Embryonic facial prominence (tissue), 1 donor: Measurements from ENCODE around the gene PNKP.

ENCODE experiments used
- DNase-seq: peaks from one replicate; pipeline ENCODE4 v3.0.0-alpha.2; 2016; ENCODE audit errors: extremely low spot score

PNKP gene

DNA sequence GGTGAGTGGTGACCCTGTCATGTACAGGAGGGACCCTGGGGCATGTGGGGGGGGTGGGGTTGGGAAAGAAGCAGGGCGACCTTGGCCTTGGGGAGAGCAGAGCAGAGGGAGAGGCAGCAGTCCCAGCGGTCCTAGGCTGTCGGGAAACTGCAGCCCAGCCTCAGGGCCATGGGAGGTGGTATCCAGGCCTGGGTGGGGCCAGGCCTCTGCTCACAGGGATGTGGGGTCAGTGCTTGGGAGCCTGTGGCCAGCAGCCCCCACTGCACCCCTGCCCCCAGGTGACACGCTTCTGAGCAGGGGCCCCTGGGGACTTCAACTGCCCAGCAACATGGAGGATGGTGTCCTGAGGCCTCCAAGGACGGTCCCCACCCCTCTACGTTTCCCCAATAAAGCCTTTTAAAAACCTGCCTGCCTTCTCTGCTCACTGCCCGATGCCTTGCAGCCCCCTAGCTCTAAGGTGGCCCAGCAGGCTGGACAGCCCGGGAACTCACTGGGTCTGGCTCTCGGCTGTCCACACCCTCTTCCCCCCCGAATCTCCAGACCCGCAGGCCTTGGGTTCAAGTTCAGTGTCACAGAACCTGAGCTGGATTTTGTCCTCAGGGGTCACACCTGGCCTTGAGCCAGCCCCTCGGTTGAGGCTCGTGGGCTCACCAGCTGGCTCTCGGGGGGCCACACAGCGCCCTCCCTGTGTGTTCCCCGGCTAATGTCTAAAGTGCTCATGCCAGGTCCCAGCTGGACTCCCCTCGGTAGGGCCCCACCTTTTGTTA lies 6.9 kb downstream of the PNKP start:
- no peak for DNase-seq

DNA sequence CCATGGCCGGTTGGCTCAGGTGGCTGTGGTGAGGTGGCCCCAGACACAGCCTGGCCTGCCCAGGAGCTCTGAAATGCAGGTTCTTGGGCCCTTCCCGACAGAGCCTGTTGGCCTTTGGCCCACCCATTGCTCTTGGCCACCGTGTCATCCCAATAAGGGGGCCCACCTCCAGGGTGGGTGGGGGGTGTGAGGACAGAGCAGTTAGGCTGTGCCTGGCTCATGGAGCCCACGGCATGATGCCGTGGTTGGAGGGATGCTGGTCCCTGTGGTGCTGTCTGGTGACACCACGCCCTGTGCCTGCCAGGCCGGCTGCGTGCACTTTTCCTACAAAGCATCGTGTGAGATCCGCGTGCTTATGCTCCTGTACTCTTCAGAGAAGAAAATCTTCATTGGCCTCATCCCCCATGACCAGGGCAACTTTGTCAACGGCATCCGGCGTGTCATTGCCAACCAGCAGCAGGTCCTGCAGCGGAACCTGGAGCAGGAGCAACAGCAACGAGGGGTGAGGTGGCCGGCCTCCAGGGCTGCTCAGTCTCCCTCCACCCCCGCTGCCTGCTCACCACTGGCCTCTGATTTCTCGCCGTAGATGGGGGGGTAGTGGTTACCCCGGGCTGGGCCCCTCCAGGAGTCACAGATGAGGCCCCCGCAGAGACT lies 7.6 kb downstream of the PNKP start:
- DNase-seq: no peak

DNA sequence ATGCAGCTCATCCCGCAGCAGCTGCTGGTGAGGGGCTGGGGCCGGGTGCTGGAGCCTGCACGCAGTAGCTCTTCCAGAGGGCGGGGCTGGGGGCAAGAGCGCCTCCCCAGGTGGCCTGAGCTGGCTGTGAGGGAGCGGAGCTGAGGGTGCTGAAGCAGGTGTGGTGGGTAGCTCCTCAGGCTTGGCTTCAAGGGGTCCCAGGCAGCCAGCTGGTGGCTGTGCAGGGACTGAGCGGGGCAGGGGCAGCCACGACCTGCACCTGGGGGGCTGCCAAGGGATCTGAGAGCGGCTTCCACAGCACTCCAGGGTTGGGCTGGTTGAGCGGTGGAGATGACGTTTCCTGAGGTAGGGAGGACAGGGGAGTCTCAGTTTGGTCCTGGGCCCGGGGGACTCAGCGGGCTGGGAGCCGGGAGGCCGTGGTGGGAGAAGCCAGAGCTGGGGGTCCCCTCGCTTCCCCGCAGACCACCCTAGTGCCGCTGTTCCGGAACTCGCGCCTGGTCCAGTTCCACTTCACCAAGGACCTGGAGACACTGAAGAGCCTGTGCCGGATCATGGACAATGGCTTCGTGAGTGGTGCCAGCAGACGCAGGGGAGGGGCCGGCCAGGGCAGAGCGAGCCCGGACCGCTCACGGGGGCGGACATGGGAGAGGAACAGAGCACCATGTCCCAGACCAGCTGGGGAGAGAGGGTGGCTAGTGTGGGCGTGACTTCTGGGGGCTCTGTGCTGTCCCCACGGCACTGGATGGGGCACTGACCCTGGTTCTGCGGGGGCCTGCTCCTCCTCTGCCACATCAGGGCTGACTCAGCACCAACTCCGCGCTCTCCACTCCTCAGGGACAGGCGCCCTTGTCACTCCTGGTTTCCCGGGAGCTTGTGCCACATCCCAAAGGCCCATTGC lies 9.0 kb downstream of the PNKP start:
- DNase-seq: no peak

DNA sequence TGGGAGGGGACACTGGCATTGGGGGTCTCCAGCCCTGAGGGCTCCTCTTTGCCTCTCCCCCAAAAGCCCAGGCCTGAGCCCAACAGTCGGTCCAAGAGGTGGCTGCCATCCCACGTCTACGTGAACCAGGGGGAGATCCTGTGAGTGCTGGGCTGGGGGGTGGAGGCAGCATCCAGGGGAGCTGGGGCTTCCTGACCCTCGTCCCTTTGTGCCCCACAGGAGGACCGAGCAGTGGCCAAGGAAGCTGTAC lies 9.6 kb downstream of the PNKP start:
- DNase-seq: no peak

DNA sequence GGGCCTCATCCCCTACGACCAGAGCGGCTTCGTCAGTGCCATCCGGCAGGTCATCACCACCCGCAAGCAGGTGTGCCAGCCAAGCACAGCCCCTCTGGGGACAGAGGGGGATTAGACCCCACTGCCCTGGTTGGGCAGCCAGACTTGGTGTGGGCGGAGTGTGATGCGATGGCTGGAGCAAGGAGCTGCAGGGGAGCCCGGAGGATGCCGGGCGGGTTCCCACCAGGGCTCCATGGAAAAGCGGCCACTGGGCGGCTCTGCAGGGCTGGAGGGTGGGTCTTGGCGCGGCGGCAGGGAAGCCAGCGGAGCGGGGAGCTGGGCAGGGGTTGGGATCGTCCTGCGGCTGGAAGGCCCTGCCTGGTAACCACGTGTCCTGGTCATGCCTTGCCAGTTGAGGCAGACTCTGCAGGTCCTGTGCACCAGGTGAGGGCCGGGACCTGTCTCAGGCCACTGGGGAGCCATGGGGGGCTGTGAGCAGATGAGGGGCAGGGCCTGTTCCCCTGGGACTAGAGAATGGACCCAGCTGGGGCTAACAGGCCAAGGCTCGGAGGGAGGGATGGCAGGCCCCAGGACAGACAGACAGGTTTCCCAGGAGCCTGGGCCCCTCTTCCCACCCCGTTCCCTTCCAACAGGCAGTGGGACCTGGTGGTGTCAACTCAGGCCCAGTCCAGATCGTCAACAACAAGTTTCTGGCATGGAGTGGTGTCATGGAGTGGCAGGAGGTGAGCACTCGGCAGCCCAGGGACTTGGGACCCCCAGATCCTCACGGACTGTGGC lies 10.1 kb downstream of the PNKP start:
- no peak for DNase-seq

- DNase-seq: no peak
Measured at GRCh38 chr19:49856574-49857021, 10.8 kb downstream of the PNKP start.

GRCh38 chr19:49855676-49856573 lies 11.5 kb downstream of the PNKP start:
- no peak for DNase-seq

- no peak for DNase-seq
Measured at GRCh38 chr19:49855277-49855675, 12.1 kb downstream of the PNKP start.

- DNase-seq: no peak
Measured at GRCh38 chr19:49854378-49855263, 12.8 kb downstream of the PNKP start.

- DNase-seq: no peak
Measured at GRCh38 chr19:49853852-49854377, 13.5 kb downstream of the PNKP start.

DNA sequence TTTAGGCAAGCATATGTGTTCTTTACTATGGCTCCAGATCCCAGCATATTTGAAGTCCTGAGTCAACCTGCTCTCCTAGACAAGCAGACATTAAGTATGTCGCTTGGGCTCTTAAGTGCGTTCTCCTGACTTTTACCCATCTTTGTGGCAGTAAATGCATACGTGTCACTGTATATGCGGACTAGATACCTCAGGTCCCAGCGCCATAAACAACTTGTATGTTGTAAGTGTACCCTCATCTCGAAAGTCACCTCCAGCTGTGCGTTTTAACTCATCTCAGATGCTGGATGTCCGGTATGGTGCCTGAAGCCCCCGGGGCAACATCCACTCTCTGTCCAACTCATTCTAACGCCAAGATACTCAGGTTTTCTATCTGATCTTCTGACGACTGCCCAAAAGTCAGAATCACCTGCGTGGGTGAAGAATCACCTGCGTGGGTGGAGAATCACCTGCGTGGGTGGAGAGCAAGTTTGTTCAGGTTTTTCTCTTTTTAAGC lies 14.7 kb downstream of the PNKP start:
- DNase-seq: no peak

DNA sequence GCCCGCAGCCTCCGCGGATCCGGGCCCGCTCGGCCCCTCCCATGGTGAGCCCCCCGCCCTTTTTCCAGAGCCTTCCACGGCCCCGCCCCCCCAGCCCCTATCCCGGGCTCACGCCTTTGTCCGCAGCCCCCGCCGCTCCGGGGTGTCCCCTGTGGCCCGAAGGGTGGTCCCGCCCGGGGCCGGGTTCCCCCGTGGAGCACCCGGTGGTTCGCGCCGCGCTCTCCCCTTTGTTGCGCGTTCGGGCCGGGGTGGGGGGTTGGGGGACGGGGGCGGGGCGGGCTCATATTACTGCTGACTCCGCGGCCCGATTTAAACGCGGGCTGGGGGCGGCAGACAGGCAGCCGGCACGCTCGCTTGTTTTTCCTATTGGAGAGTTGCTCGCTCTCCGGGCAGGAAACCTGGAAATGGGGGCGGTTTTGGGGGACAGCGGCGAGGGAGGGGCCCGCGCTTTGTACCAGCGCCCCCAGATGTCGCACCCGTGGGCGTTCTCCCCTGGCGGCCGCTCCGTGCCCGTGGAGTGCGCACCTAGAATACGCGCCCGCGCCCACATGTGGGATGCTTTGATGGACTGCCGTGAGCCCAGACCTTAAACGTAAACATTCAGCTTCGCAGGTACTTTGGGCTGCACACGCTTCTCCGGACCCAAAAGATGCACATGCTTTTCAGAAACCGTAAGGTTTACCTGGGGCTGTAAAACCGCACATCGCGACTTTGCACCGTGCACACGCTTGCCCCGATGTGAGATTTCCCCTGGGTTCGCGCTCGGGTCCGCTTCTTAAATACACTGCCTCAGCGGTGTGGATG lies 15.7 kb downstream of the PNKP start:
- DNase-seq: peak; percentile 48

GRCh38 chr19:49850487-49851342 lies 16.7 kb downstream of the PNKP start, which contains the start of gene PTOV1:
TSS of gene PTOV1 (plus strand) at chr19:49851159.
- peak; percentile 77 for DNase-seq

DNA sequence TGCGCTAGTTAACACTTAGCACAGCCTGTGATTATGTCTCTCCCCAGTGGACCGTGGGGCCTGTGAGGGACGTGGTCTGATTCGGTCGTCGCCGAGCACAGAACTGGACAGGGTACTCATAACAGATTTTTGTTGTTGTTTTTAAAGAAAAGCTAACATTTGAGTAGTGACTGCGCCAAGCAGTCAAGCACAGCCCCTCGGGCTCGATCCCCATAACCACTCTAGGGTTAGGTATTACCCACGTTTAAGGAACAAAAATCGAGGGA lies 17.2 kb downstream of the PNKP start:
- no peak for DNase-seq

DNA sequence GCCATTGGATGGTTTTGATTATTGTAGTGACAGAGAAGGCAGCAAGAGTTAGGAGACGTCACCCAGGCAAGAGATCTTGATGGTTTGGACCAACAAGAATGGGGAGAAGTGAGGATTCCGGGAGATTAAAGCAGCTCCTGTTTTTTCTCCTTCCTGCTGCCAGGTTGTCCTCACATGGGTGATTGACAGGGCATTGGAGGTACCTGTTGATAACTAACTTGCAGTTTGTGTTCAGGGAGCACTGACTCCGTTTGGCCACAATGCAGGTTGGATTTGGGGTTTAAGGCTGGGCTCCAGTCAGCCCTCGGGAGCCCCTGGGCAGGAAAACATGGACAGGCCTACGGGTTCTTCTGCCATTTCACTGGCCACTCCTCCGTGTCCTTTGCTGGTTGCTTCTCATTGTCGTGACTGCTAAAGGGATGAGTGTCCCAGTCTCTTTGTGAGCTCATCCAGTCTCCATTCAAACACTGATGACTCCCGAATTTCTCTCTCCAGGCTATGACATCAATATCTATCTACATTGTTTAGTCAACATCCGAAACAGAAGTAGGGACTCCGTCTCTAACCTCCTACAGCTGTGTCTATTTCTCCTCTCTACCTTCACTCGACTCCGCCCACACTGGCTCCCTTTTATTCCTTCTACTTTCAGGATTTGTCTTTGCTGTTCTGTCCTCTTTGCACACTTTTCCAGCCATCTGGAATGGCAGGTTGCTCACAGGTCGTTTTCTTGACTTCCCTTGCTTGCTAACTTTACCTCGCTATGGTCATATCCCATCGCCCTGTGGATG lies 17.7 kb downstream of the PNKP start:
- DNase-seq: no peak

GRCh38 chr19:49848938-49849337 lies 18.4 kb downstream of the PNKP start:
- DNase-seq: no peak
